GM23248 (cell line): ENCODE data around the gene TTC21B. TPM values are rescaled to one million over a fixed set of nuclear protein-coding genes. Genes with fewer than 3 reads are reported as not detected.

Experiments used
- DNase-seq: peaks from one replicate; pipeline ENCODE4 v3.0.0-alpha.2; 2015
- H2AFZ ChIP-seq: fragments of 200-600 bp; sonication (generic); 2 replicates; pipeline ENCODE4 v1.6.1; 2016; ENCODE audit warnings: antibody characterized with exemption
- H3F3A ChIP-seq: fragments of 200-600 bp; sonication (generic); 2 replicates; pipeline ENCODE4 v1.6.1; 2016; ENCODE audit warnings: mild to moderate bottlenecking, antibody characterized with exemption, mixed run types; ENCODE audit not compliant: insufficient read depth
- H3K27ac ChIP-seq: fragments of 200-600 bp; sonication (generic); 2 replicates; pipeline ENCODE4 v1.5.1; 2016; ENCODE audit warnings: mild to moderate bottlenecking
- H3K27me3 ChIP-seq: fragments of 200-600 bp; sonication (generic); replicated peaks from 2 replicates; pipeline ENCODE4 v1.6.1; 2016; ENCODE audit warnings: mild to moderate bottlenecking; ENCODE audit not compliant: insufficient read depth
- H3K36me3 ChIP-seq: fragments of 200-600 bp; sonication (generic); 2 replicates; pipeline ENCODE4 v1.6.1; 2016; ENCODE audit warnings: low read depth, mild to moderate bottlenecking
- H3K4me1 ChIP-seq: fragments of 200-600 bp; sonication (generic); 2 replicates; pipeline ENCODE4 v1.6.1; 2016; ENCODE audit warnings: mild to moderate bottlenecking; ENCODE audit not compliant: insufficient read depth
- H3K4me2 ChIP-seq: fragments of 200-600 bp; sonication (generic); one replicate; pipeline ENCODE4 v1.6.1; 2016; ENCODE audit warnings: mild to moderate bottlenecking; ENCODE audit not compliant: unreplicated experiment
- H3K4me3 ChIP-seq: fragments of 200-600 bp; sonication (generic); 2 replicates; pipeline ENCODE4 v1.5.1; 2016; ENCODE audit warnings: mild to moderate bottlenecking
- H3K79me2 ChIP-seq: fragments of 200-600 bp; sonication (generic); 2 replicates; pipeline ENCODE4 v1.6.1; 2016; ENCODE audit warnings: mild to moderate bottlenecking; ENCODE audit not compliant: insufficient read depth
- H3K9ac ChIP-seq: fragments of 200-600 bp; sonication (generic); 2 replicates; pipeline ENCODE4 v1.6.1; 2016; ENCODE audit warnings: mild to moderate bottlenecking
- H3K9me2 ChIP-seq: fragments of 200-600 bp; sonication (generic); 2 replicates; pipeline ENCODE4 v1.6.1; 2016; ENCODE audit warnings: mixed run types, mild to moderate bottlenecking, moderate library complexity; ENCODE audit not compliant: insufficient read depth
- H3K9me3 ChIP-seq: fragments of 200-600 bp; sonication (generic); one replicate; pipeline ENCODE4 v1.6.1; 2017; ENCODE audit warnings: low read depth
- H4K20me1 ChIP-seq: fragments of 200-600 bp; sonication (generic); 2 replicates; pipeline ENCODE4 v1.6.0; 2016; ENCODE audit not compliant: insufficient read depth
- EZH2 ChIP-seq: fragments of 200-600 bp; sonication (generic); IDR thresholded peaks from 2 replicates; pipeline ENCODE4 v1.6.1; 2018; ENCODE audit warnings: antibody characterized with exemption, mild to moderate bottlenecking; ENCODE audit not compliant: insufficient read depth, poor library complexity, severe bottlenecking
- EZH2phosphoT487 ChIP-seq: fragments of 200-600 bp; sonication (generic); IDR thresholded peaks from 2 replicates; pipeline ENCODE4 v1.6.1; 2018; ENCODE audit warnings: antibody characterized with exemption, moderate library complexity, mild to moderate bottlenecking, low read depth; ENCODE audit not compliant: insufficient read depth
- WGBS, 2 experiments: methylation state at CpG; one replicate each; pipeline ENCODE4 v1.1.6; 2015 to 2017; ENCODE audit warnings: low lambda C conversion rate in 2 of 2, low coverage in 1 of 2; ENCODE audit errors: missing lambda C conversion rate in 2 of 2; 5-methylcytosine and 5-hydroxymethylcytosine counted together
- in situ Hi-C: fragments of 300-500 bp; cut with MboI; formaldehyde crosslinking; loops from 2 replicates; pipeline ENCODE4 v1.15.0; 2020
- polyA plus RNA-seq: library from polyadenylated mRNA; unstranded; fragments of >200 nt; fragmentation: Nextera tagmentation; extraction: Ambion mirVana; gene quantifications from 2 replicates; pipeline ENCODE4 v1.2.1, GENCODE V29; 2016
- total RNA-seq: library from RNA; depleted of rRNA; stranded (reverse); fragments of >200 nt; shearing (Covaris generic); gene quantifications from 2 replicates; pipeline ENCODE4 v1.2.3, GENCODE V29; 2014; rRNA removed

Gene TTC21B
- total and polyA plus RNA-seq, 2 experiments from 2014 or later = 6.6 to 15.3 TPM

GRCh38 chr2:165825041-165825440 is 128.5 kb downstream of the TTC21B start:
- no peak overlapping the region for H3K4me3 ChIP-seq
- no peaks in the 10 kb centered on the region for H4K20me1 ChIP-seq
- H3K79me2 ChIP-seq = no peaks in the 10 kb centered on the region
- WGBS, 2 experiments = 6 to 10% methylated on average over 2 of the region's 2 CpGs
- DNase-seq = no peak
- no peaks in the 10 kb centered on the region for H3F3A ChIP-seq
- H3K27me3 ChIP-seq = no peaks in the 10 kb centered on the region
- no peaks in the 10 kb centered on the region for H3K9me3 ChIP-seq
- H3K27ac ChIP-seq = no peak overlapping the region
- no peaks in the 10 kb centered on the region for H3K9me2 ChIP-seq
- H2AFZ ChIP-seq = no peak overlapping the region
- H3K36me3 ChIP-seq = no peaks in the 10 kb centered on the region
- no peak overlapping the region for H3K4me2 ChIP-seq
- in situ Hi-C loops = no loop called here
- H3K9ac ChIP-seq = no peak overlapping the region
- TF ChIP-seq EZH2 = no peak
- TF ChIP-seq EZH2phosphoT487 = no peak
- H3K4me1 ChIP-seq = no peaks in the 10 kb centered on the region

Other genes starting within 250 kb of the TTC21B start
- 1.1 TPM in 1 of 2 replicates, not detected in the other for gene GALNT3, start 159.5 kb downstream of the TTC21B start, total RNA-seq
- 0.30 and 0.40 TPM in 2 replicates for gene GALNT3, start 159.5 kb downstream of the TTC21B start, polyA plus RNA-seq
- 0.13 TPM in 1 of 2 replicates, not detected in the other for gene SCN1A, start 174.2 kb upstream of the TTC21B start, total RNA-seq
- gene SCN1A, start 174.2 kb upstream of the TTC21B start, polyA plus RNA-seq = 0.08 TPM in 1 of 2 replicates, not detected in the other